ENCODE data around the gene CAMK2A.

GRCh38 chr5:150246835-150247234 is 42.7 kb downstream of the CAMK2A start:
- TF ChIP-seq EP300 (IDR thresholded peaks at IDR 0.05; ENCODE audit: low read depth) (no peak), POLR2A (IDR thresholded peaks at IDR 0.05) (no peak), CTCF (IDR thresholded peaks at IDR 0.05) (no peak)

Measured in transverse colon (tissue), 3 donors.